Tibial nerve (tissue), 4 donors: ENCODE measurements around the gene SEC24B.

Experiments
- CTCF ChIP-seq, 5 experiments: fragments of 200-600 bp in 3 of 5; fragments of 450-650 bp in 2 of 5; sonication (generic) in 3 of 5; IDR thresholded peaks; one replicate each; pipeline ENCODE4 v1.5.1; 2016 to 2019; ENCODE audit warnings: antibody characterized with exemption in 5 of 5, mild to moderate bottlenecking in 3 of 5, moderate library complexity in 2 of 5
- EP300 ChIP-seq, 2 donors: sonication (generic); formaldehyde crosslinking; IDR thresholded peaks; one replicate each; pipeline ENCODE4 v1.6.1; 2017; ENCODE audit warnings: antibody characterized with exemption in 2 of 2, mild to moderate bottlenecking in 1 of 2
- POLR2A ChIP-seq, 2 donors: fragments of 450-650 bp; IDR thresholded peaks; one replicate each; pipeline ENCODE4 v1.6.1; 2017; ENCODE audit warnings: antibody characterized with exemption in 2 of 2, mild to moderate bottlenecking in 2 of 2, moderate library complexity in 2 of 2

- TF ChIP-seq CTCF (IDR thresholded peaks at IDR 0.05) (no peak), POLR2A (IDR thresholded peaks at IDR 0.05) (no peak), EP300 (IDR thresholded peaks at IDR 0.05) (no peak)
Measured at GRCh38 chr4:109389369-109390114, 44.1 kb upstream of the SEC24B start.
